Stomach (tissue), 4 donors: ENCODE data around the gene CTNND2.

Source experiments
- EP300 ChIP-seq: sonication (generic); formaldehyde crosslinking; IDR thresholded peaks from one replicate; pipeline ENCODE4 v1.6.1; 2017; ENCODE audit warnings: antibody characterized with exemption
- POLR2A ChIP-seq, 4 donors: fragments of 450-650 bp; IDR thresholded peaks; one replicate each; pipeline ENCODE4 v1.6.1; 2016; ENCODE audit warnings: antibody characterized with exemption in 4 of 4, control low read depth in 2 of 4, mild to moderate bottlenecking in 1 of 4, moderate library complexity in 1 of 4
- POLR2AphosphoS5 ChIP-seq, 3 donors: sonication (generic); formaldehyde crosslinking; IDR thresholded peaks; one replicate each; pipeline ENCODE4 v1.6.1; 2016; ENCODE audit warnings: antibody characterized with exemption in 3 of 3
- TF ChIP-seq, protein P1 (sequence below), 7 experiments: fragments of 450-650 bp in 4 of 7; fragments of 200-600 bp in 3 of 7; sonication (generic) in 3 of 7; IDR thresholded peaks; one replicate each; pipeline ENCODE4 v1.5.1; 2016 to 2019; ENCODE audit warnings: antibody characterized with exemption in 7 of 7, control low read depth in 2 of 7, mild to moderate bottlenecking in 1 of 7

DNA sequence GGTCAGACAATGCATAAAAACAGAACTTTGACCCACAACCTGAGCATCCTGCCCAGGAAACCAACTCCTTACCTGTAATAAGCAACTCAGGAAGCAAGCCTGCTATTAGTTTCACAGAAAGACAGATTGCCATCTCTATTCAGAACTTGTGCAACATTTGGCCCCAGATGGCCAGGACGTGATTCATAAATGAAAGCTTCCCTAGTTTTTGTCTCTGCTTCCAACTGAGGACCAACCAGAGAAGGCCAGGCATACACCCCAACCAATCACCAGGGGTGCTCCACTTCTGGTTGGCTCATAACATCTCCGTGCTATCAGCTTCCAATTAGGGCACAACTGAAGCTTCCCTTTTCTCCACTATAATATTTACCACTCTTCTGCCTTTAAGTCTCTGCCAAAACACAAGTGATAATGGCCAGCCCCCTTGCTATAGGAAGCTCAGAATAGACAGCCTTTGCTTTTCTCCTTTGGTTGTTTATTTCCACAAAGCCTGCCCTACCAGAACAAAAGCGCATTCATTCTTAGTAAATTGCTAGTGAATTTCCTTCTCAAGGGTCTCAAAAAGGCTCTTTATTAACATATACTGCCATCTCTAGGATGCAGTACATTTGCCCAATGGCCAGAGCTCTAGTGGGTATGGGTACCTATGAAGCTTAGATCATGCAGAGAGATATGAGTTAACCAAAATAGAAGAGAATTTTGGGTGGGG lies 853.5 kb downstream of the CTNND2 start:
- TF ChIP-seq POLR2A (IDR thresholded peaks at IDR 0.05) (no peak), POLR2AphosphoS5 (IDR thresholded peaks at IDR 0.05) (no peak), EP300 (no peak)
- TF ChIP-seq, protein P1, sequence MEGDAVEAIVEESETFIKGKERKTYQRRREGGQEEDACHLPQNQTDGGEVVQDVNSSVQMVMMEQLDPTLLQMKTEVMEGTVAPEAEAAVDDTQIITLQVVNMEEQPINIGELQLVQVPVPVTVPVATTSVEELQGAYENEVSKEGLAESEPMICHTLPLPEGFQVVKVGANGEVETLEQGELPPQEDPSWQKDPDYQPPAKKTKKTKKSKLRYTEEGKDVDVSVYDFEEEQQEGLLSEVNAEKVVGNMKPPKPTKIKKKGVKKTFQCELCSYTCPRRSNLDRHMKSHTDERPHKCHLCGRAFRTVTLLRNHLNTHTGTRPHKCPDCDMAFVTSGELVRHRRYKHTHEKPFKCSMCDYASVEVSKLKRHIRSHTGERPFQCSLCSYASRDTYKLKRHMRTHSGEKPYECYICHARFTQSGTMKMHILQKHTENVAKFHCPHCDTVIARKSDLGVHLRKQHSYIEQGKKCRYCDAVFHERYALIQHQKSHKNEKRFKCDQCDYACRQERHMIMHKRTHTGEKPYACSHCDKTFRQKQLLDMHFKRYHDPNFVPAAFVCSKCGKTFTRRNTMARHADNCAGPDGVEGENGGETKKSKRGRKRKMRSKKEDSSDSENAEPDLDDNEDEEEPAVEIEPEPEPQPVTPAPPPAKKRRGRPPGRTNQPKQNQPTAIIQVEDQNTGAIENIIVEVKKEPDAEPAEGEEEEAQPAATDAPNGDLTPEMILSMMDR (IDR thresholded peaks at IDR 0.05) = no peak
